Glutamatergic neuron (in vitro differentiated cells): ENCODE results near the gene GFPT2. TPM values are rescaled to one million over a fixed set of nuclear protein-coding genes. Genes with fewer than 3 reads are reported as not detected.
A peak's percentile ranks its signal among the peaks of the same experiment; 100 is the strongest.

Source experiments
- DNase-seq: peaks from one replicate; pipeline ENCODE4 v3.0.0; 2022
- H3K27ac Mint-ChIP-seq: one replicate; pipeline ENCODE4 v1.8.0; 2020; ENCODE audit warnings: mild to moderate bottlenecking, mixed read lengths, inconsistent platforms; ENCODE audit not compliant: unreplicated experiment
- H3K27me3 Mint-ChIP-seq: one replicate; pipeline ENCODE4 v1.8.0; 2020; ENCODE audit warnings: mild to moderate bottlenecking, moderate library complexity, mixed read lengths, inconsistent platforms; ENCODE audit not compliant: unreplicated experiment
- H3K36me3 Mint-ChIP-seq: one replicate; pipeline ENCODE4 v1.8.0; 2020; ENCODE audit warnings: mild to moderate bottlenecking, mixed read lengths, inconsistent platforms; ENCODE audit not compliant: unreplicated experiment
- H3K4me1 Mint-ChIP-seq: one replicate; pipeline ENCODE4 v1.8.0; 2020; ENCODE audit warnings: mild to moderate bottlenecking, low read depth, mixed read lengths, inconsistent platforms; ENCODE audit not compliant: unreplicated experiment
- H3K4me3 Mint-ChIP-seq: one replicate; pipeline ENCODE4 v1.8.0; 2020; ENCODE audit warnings: mild to moderate bottlenecking, mixed read lengths, inconsistent platforms; ENCODE audit not compliant: unreplicated experiment
- H3K9me3 Mint-ChIP-seq: one replicate; pipeline ENCODE4 v1.8.0; 2020; ENCODE audit warnings: mild to moderate bottlenecking, moderate library complexity, mixed read lengths, inconsistent platforms; ENCODE audit not compliant: unreplicated experiment
- total RNA-seq: library from RNA; stranded (reverse); fragmentation: NEBNext Ultra II Directional; extraction: Animal tissue kit (Norgen Biotek cat#: 25700); gene quantifications from one replicate; pipeline ENCODE4 v1.2.1, GENCODE V29; 2021; ENCODE audit not compliant: unreplicated experiment
- TF ChIP-seq, protein P1 (sequence below): fragments of 200-600 bp; sonication (generic); IDR thresholded peaks from one replicate; pipeline ENCODE4 v1.5.0; 2021; ENCODE audit not compliant: partially characterized antibody, unreplicated experiment

The GFPT2 gene
- total RNA-seq, 1 donor from 2014 or later: 11.6 TPM

DNA sequence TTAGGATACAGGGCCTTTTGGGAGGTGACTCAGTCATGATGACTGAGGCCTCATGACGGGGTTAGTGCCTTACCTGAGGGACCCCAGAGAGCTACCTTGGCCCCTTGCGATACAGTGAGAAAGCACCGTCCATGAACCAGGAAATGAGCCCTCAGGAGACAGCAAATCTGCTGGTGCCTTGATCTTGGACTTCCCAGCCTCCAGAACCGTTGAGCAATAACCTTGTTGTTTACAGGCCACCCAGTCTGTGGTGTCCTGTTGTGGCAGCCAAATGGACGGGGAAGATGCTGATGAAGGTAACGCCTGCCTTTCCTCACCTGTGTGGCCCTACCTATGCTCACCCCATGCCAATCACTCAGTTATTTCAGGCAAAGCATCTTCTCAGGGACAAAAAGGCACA is 5.6 kb upstream of the GFPT2 start:
- Mint-ChIP-seq H3K36me3 (no peaks in the 10 kb centered on the region), H3K27ac (no peak overlapping the region)

DNA sequence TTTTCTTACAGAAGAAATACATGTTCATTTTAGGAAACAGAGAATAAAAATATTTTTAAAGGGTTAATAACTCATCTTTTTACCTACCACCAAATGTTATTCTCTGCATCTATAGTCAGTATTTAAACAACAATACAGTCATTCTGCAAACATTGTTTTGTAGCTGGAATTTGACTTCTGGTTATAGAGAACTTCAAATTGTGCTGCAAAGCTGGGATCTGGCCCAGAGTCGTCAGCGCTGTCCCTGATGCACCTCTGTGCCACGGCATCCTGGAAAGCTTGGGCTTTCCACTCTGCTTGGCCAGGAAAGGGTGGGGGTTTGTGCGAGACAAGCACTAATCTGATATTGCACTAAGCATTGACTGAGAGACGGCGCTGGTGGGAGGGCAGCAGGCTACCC is 5.0 kb upstream of the GFPT2 start:
- no peaks in the 10 kb centered on the region for H3K36me3 Mint-ChIP-seq
- H3K4me1 Mint-ChIP-seq: no peaks in the 10 kb centered on the region
- DNase-seq: no peak
- TF ChIP-seq, protein P1, sequence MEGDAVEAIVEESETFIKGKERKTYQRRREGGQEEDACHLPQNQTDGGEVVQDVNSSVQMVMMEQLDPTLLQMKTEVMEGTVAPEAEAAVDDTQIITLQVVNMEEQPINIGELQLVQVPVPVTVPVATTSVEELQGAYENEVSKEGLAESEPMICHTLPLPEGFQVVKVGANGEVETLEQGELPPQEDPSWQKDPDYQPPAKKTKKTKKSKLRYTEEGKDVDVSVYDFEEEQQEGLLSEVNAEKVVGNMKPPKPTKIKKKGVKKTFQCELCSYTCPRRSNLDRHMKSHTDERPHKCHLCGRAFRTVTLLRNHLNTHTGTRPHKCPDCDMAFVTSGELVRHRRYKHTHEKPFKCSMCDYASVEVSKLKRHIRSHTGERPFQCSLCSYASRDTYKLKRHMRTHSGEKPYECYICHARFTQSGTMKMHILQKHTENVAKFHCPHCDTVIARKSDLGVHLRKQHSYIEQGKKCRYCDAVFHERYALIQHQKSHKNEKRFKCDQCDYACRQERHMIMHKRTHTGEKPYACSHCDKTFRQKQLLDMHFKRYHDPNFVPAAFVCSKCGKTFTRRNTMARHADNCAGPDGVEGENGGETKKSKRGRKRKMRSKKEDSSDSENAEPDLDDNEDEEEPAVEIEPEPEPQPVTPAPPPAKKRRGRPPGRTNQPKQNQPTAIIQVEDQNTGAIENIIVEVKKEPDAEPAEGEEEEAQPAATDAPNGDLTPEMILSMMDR: no peak
- no peak overlapping the region for H3K4me3 Mint-ChIP-seq
- peaks cover 4% of the 10 kb centered on the region for H3K9me3 Mint-ChIP-seq
- H3K27ac Mint-ChIP-seq: no peak overlapping the region
- H3K27me3 Mint-ChIP-seq: peaks cover 14% of the 10 kb centered on the region

More for the DNA sequence above, 5.6 kb upstream of the GFPT2 start:
- Mint-ChIP-seq H3K27me3 (peaks cover 14% of the 10 kb centered on the region), H3K4me1 (no peaks in the 10 kb centered on the region), H3K9me3 (peaks cover 4% of the 10 kb centered on the region), H3K4me3 (no peak overlapping the region)
- TF ChIP-seq, protein P1: no peak
- no peak for DNase-seq

DNA sequence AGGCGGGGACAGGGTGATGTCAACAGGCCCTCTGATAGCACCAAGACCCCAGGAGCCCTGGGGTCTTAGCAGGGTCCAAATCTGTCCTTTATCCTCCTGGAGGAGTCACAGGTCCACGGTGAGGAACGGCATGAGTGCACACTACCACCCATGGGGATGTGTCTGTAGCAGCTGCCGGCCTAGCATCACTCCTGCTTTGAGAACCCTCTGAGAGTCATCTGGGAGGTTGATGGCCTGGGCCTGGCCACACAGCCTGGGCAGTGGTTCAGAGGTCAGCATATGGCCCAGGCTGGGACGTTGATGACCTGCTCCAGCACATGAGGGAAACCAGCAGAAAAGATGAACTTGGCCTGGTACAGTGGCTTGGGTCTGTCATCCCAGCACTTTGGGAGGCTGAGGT is 1.8 kb upstream of the GFPT2 start:
- no peak overlapping the region for H3K27ac Mint-ChIP-seq
- peaks cover 18% of the 10 kb centered on the region for H3K27me3 Mint-ChIP-seq
- peaks cover 12% of the 10 kb centered on the region for H3K4me1 Mint-ChIP-seq
- peaks cover 13% of the 10 kb centered on the region for H3K9me3 Mint-ChIP-seq
- no peak for DNase-seq
- H3K36me3 Mint-ChIP-seq: no peaks in the 10 kb centered on the region
- TF ChIP-seq, protein P1: no peak
- H3K4me3 Mint-ChIP-seq: peak overlapping the region; percentile 30

DNA sequence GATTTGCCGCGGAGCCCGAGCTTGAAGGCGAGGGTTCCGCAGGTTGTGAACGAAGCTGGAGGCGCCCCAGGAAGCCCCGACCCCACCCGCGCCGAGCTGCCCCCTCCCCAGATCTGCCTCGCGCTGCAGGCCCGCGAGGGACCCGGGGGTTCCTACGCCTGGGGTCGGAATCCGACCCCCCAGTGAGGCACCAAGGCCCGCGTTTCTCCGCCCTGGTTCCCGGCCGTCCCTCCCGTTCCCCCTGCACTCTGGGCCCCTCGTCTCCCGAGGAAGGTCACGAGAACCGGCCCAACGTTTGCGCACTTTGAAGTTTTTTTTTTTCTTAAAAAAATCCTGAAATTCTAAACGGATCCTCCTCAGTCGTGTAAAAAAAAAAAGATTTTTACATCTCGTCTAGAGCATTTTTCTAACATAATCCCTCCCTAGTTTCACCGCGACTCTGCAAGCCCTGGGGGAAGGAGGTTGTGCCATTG is 880 bp upstream of the GFPT2 start:
- TF ChIP-seq, protein P1: no peak
- peaks cover 18% of the 10 kb centered on the region for H3K27me3 Mint-ChIP-seq
- peaks cover 15% of the 10 kb centered on the region for H3K4me1 Mint-ChIP-seq
- H3K4me3 Mint-ChIP-seq: peak overlapping the region; percentile 77
- peaks cover 13% of the 10 kb centered on the region for H3K9me3 Mint-ChIP-seq
- no peaks in the 10 kb centered on the region for H3K36me3 Mint-ChIP-seq
- H3K27ac Mint-ChIP-seq: no peak overlapping the region
- DNase-seq: no peak

DNA sequence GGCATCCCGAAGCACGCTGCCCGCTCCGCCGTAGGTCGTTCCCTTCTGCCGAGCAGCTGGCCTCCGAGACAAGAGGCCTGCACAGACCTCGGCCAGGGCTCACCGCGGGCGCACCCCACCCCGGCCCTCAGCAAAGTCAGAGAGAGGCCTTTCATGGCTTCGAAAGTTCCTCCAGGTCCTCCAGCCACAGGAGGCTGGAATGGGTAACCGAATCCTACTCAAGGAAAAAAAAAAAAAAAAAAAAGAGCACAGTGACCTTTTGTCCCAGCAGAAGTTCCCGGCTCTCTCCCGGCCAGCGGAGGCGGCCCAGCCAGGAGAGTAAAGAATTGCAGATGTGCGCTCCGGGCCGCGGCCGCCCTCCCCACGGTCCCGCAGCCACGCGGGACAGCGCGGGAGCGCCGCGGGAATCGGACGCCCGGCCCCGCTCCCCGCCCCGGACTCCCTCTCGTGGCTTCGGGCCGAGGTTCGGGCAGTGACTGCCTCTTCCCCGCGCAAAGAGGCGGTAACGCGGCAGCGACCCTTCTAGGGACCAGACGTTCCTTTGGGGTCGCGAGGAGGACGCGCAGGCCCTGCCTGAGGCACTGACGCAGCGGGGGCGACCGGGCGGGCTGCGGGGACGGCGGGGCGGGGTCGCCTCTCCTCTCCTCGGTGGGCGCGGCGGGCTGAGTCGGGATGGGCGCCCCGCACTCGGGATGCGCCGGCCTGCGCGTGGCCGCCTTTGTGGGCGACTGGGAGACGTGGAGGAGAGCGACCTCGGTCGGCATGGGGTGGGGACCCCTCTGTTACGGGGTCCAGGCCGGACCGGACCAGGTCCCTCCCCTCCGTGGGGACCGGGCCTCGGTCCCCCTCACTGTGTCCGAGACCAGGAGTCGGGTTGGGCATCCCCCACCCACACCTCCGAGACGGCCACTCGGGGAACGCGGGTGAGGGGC is 754 bp downstream of the GFPT2 start:
- H3K36me3 Mint-ChIP-seq: no peaks in the 10 kb centered on the region
- DNase-seq: peak; percentile 56
- TF ChIP-seq, protein P1: no peak
- H3K27ac Mint-ChIP-seq: peak overlapping the region; percentile 68
- H3K27me3 Mint-ChIP-seq: peaks cover 17% of the 10 kb centered on the region
- peak overlapping the region; percentile 86 for H3K4me3 Mint-ChIP-seq
- peaks cover 13% of the 10 kb centered on the region for H3K9me3 Mint-ChIP-seq
- peaks cover 18% of the 10 kb centered on the region for H3K4me1 Mint-ChIP-seq
